ENCODE results near the gene MACROD1.

DNA sequence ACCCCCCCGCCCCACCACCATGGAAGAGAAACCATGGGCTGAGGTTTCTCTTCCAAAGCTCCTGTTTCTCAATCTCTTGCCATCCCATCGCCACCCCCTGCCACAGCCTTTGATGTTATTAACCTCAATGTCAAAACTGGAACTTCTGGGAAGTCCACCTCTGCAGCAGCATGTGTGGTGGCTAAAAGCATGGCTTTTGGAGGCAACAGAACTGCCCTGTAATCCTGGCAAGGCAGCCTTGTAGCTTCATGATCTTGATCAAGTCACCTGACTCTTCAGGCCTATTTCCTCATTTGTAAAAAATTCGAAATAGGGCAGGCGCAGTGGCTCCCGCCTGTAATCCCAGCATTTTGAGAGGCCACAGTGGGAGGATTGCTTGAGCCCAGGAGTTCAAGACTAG is 195.0 kb downstream of the MACROD1 start:
- TF ChIP-seq, protein P1, sequence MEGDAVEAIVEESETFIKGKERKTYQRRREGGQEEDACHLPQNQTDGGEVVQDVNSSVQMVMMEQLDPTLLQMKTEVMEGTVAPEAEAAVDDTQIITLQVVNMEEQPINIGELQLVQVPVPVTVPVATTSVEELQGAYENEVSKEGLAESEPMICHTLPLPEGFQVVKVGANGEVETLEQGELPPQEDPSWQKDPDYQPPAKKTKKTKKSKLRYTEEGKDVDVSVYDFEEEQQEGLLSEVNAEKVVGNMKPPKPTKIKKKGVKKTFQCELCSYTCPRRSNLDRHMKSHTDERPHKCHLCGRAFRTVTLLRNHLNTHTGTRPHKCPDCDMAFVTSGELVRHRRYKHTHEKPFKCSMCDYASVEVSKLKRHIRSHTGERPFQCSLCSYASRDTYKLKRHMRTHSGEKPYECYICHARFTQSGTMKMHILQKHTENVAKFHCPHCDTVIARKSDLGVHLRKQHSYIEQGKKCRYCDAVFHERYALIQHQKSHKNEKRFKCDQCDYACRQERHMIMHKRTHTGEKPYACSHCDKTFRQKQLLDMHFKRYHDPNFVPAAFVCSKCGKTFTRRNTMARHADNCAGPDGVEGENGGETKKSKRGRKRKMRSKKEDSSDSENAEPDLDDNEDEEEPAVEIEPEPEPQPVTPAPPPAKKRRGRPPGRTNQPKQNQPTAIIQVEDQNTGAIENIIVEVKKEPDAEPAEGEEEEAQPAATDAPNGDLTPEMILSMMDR (IDR thresholded peaks at IDR 0.05), result no peak
- TF ChIP-seq POLR2A (IDR thresholded peaks at IDR 0.05; ENCODE audit: low read depth), result no peak

All from esophagus muscularis mucosa (tissue), 3 donors.